Measurements from ENCODE around the gene EDA2R.

EDA2R gene

DNA sequence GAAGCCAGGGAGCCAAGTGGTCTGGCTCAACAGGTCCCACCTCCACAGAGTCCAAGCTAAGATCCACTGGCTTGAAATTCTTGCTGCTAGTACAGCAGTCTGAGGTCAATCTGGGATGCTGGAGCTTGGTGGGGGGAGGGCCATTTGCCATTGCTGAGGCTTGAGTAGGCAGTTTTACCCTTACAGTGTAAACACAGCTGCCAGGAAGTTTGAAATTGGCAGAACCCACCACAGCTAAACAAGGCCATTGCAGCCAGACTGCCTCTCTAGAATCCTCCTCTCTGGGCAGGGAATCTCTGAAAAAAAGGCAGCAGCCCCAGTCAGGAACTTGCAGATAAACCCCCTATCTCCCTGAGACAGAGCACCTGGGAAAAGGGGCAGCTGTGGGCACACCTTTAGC lies 84.9 kb downstream of the EDA2R start:
- no peak for DNase-seq
- in situ Hi-C loops (cut with MboI; ENCODE audit: low pct_unique_long_range_greater_than_20kb, low sequenced_read_pairs): no loop called here

- in situ Hi-C loops (cut with MboI; ENCODE audit: low pct_unique_long_range_greater_than_20kb, low sequenced_read_pairs): no loop called here
- no peak for DNase-seq
Measured at GRCh38 chrX:66547847-66548369, 91.0 kb downstream of the EDA2R start.

All from KBM-7 (cell line).